ENCODE measurements around the gene FNIP2.

GRCh38 chr4:158799013-158799770, 30.4 kb downstream of the FNIP2 start:
- TF ChIP-seq, protein P1, sequence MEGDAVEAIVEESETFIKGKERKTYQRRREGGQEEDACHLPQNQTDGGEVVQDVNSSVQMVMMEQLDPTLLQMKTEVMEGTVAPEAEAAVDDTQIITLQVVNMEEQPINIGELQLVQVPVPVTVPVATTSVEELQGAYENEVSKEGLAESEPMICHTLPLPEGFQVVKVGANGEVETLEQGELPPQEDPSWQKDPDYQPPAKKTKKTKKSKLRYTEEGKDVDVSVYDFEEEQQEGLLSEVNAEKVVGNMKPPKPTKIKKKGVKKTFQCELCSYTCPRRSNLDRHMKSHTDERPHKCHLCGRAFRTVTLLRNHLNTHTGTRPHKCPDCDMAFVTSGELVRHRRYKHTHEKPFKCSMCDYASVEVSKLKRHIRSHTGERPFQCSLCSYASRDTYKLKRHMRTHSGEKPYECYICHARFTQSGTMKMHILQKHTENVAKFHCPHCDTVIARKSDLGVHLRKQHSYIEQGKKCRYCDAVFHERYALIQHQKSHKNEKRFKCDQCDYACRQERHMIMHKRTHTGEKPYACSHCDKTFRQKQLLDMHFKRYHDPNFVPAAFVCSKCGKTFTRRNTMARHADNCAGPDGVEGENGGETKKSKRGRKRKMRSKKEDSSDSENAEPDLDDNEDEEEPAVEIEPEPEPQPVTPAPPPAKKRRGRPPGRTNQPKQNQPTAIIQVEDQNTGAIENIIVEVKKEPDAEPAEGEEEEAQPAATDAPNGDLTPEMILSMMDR (conservative IDR thresholded peaks at IDR 0.05; ENCODE audit: low read length): no peak
- TF ChIP-seq EZH2phosphoT487 (IDR thresholded peaks at IDR 0.05; ENCODE audit: borderline replicate concordance, low read depth, low read length): no peak

Data from OCI-LY7 (cell line).